NCI-H2107 (cell line): ENCODE results near the gene CFAP300.

Source experiments
- DNase-seq: peaks from one replicate; lab custom pipeline; 2025; lab: John Stamatoyannopoulos, UW

CFAP300 gene

GRCh38 chr11:102047305-102047924, at the start of gene CFAP300:
CFAP300 (plus strand) TSS chr11:102047437; CDS start chr11:102047471, 34 bp downstream.
- DNase-seq: peak; percentile 24

- DNase-seq: no peak
Measured at GRCh38 chr11:102001657-102002338, 45.4 kb upstream of the CFAP300 start.

GRCh38 chr11:102004220-102004619, 43.0 kb upstream of the CFAP300 start:
- DNase-seq: no peak

GRCh38 chr11:102005306-102005705, 41.9 kb upstream of the CFAP300 start:
- DNase-seq: no peak

GRCh38 chr11:102006835-102007566, 40.2 kb upstream of the CFAP300 start:
- no peak for DNase-seq

DNA sequence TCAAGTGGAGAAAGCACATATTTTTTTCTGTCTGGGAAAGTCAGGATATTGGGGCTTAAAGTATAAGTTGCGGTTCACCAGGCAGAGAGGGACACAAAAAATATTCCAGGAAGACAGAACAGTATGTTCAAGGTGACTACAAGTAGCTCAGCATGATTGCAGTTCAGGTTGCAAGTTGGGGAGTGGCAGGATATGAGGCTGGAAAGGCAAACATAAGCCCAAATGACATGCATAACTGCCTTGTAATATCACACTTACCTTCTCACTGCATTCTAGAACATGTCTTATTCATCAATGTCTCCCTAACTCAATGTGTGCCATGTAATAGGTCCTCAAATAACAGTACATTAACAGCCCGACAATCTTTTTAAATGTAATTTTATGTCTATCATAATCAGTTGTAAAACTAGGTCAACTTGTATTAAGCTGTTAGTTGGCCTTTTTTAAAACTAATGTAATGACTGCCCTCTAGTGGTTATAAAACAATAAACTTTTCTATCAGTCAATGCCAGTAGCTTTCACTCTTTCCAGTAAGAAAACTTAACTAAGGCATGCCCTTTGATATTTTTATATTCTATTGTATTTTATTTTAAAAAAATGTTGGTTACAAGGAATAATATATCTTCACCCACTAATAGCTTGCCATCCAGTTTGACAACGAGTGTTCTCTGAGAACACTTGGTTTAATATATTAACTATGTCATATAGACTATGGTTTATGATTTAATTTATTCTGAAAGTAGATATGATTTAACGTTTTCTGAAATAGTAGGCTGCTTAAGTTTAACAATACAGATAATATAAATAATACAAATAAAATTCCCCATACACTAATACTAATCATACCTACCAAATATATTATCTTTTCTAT, 39.4 kb upstream of the CFAP300 start:
- peak; percentile 19 for DNase-seq

- no peak for DNase-seq
Measured at GRCh38 chr11:102010776-102011494, 36.3 kb upstream of the CFAP300 start.

DNA sequence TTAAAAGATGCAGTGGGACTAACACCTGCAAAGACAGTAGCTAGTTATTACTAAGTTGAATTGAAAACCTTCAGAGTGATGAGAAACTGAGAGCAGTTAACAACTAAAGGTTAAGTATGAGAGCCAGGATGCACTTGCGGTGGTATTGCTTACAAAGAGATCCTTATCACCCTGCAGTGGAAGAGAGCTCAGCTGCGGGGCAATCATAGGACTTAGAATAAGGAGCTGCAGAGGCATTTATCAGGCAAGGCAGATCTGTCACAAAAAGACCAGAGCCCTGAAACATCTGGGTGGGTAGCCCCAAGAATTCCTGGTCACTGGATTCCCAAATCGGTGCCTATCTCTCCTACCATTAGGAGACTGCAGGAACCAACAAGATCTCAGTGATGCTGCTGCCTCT, 34.3 kb upstream of the CFAP300 start:
- DNase-seq: no peak

- DNase-seq: no peak
Measured at GRCh38 chr11:102014756-102015155, 32.5 kb upstream of the CFAP300 start.

- no peak for DNase-seq
Measured at GRCh38 chr11:102017026-102017425, 30.2 kb upstream of the CFAP300 start.

DNA sequence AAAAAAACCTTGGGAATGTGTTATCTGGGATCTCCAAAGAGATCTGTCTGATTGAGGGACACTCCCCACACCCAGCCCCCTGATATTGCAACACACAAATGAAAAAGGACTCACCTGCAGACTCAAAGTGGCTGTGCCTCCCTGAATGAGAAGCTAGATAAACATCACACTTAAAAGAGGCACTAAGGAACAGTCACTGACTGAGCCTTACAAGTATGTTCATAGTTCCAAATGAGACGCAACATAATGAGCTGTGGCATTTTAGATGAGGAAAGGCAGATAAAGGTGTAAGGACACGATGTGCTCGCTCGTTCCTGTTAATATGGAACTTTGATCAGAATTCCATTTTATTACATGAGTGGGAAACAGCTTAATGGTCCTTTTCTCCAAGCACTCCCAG, 21.0 kb upstream of the CFAP300 start:
- no peak for DNase-seq

- DNase-seq: no peak
Measured at GRCh38 chr11:102026959-102027358, 20.3 kb upstream of the CFAP300 start.

DNA sequence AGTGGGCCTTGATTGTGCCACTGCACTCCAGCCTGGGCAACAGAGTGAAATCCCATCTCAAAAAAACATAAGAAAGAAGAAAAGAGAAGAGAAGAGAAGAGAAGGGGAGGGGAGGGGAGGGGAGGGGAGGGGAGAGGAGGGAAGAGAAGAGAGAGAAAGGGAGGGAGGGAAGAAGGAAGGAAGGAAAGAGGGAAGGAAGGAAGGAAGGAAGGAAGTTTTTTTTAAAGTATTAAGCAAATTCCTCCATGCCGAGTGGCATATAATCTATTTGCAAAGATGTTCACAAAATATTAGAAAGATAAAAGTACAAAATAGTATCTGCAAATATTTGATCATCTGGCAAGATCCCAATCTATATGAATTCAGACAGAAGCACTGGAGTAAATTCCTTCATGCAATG, 10.5 kb upstream of the CFAP300 start:
- no peak for DNase-seq

DNA sequence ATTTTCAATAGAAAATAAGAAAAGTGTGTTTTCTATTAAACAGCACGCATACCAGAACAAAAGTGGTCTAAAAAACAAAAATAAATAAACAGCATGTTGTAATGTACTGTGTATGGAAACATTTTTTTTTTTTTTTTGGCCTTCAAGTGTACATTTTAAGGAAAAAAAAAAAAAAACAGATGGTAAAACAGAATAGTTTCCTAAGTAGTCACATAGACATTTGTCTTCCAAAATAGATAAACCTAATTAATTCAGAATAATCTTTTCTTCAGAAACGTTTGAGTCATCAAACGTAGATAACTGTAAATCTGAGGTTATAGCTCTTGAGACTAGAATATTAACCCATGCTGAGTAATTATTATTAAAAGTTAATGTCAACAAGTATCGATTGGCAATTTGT, 396 bp upstream of the CFAP300 start:
- no peak for DNase-seq

DNA sequence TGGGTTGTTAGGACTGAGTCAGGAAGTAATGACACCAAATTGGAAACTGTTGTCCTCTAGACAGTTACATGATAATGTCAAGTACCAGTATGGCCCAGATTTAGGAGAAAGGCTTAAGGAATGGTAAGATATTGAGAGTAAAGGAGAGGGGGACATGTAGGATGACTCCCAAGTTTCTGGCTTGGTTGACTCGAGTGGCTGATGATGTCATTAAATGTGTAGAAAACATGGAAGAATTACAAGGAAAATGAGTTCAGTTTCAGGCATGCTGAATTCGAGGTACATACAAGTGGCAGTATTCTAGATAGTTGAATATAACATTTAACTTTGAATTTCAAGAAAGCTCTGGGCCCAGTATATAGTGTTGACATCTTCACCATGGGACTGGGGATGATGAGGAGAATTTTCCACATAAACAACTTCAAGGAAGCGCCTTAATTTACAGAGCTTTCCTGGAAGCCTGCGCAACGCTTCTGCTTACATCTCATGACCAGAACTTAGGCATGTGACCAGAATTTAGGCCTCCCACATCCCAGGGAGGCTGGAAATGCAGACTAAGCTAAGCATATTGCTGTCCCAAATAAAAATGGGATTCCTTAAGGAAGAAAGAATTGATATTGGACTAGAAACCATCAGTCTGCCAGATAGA, 3.8 kb downstream of the CFAP300 start:
- DNase-seq: no peak

- no peak for DNase-seq
Measured at GRCh38 chr11:102061276-102061675, 14.0 kb downstream of the CFAP300 start.

- DNase-seq: no peak
Measured at GRCh38 chr11:102062106-102062505, 14.9 kb downstream of the CFAP300 start.

GRCh38 chr11:102064316-102064715, 17.1 kb downstream of the CFAP300 start:
- no peak for DNase-seq

DNA sequence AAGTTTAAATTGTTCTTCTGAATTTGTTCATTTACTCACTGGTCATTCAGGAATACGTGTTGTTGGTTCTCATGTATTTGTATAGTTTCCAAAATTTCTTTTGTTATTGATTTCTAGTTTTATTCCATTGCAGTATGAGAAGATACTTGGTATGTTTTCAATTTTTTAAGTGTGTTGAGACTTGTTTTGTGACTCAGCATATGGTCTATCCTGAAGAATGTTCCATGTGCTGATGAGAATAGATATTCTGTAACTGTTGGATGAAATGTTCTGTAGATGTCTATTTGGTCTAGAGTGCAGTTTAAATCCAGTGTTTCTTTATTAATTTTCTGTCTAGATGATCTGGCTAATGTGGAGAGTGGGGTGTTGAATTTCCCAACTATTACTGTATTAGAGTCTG, 23.5 kb downstream of the CFAP300 start:
- DNase-seq: no peak

DNA sequence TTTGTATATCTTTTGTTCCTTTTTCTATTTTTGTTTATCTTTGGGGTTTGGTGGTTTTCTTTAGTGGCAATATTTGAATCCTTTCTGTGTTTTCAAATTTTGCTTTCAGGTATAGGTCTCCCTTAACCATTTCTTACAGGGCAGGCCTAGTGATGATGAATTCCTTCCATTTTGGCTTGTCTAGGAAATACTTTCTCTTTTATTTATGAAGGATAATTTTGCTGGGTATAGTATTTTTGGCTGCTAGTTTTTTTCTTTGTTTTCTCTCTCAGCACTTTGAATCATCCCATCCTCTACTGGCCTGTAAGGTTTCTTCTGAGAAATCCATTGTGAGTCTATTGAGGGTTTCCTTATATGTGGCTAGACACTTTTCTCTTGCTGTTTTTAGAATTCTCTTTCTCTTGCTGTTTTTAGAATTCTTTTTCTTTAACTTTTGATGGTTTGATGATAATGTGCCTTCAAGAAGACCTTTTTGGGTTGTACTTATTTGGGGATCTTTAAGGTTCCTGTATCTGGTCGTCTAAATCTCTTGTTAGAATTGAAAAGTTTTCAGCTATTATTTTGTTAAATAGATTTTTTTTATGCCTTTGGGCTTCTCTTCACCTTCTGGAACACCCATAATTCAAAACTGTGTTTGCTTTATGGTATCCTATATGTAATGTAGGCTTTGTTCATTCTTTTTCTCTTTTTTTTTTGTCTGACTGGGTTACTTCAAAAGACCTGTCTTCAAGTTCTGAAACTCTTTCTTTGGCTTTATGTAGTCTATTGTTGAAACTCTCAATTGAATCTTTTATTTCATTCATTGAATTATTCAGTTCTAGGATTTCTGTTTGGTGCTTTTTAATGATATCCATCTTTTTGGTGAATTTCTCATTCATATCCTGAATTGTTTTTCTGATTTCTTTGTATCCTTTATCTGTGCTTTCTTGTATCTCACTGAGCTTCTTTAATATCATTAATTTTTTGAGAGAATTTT, 24.5 kb downstream of the CFAP300 start:
- no peak for DNase-seq
